Measurements from ENCODE around the gene OR6C75.
"Not testable (repeated sequence)": the region's sequence is repeated elsewhere in the genome, so short reads cannot be mapped to it uniquely, and the experiment has no call there.

Gene OR6C75

DNA sequence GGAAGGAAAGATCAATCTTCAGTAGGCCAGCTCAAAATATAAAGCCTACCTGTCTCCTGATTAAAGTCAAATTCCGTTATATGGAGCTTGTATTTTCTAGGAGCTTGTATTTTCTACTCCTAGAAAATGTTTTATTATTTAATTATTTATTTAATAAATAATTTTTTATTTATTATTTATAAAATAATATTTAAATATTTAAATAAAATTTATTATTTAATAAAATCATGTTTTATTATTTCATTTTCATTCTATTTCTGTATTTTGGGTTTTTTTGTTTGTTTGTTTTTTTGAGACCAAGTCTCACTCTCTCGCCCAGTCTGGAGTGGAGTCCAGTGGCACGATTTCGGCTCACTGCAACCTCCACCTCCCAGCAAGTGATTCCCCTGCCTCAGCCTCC is 9.7 kb downstream of the OR6C75 start:
- TF ChIP-seq, protein P1, sequence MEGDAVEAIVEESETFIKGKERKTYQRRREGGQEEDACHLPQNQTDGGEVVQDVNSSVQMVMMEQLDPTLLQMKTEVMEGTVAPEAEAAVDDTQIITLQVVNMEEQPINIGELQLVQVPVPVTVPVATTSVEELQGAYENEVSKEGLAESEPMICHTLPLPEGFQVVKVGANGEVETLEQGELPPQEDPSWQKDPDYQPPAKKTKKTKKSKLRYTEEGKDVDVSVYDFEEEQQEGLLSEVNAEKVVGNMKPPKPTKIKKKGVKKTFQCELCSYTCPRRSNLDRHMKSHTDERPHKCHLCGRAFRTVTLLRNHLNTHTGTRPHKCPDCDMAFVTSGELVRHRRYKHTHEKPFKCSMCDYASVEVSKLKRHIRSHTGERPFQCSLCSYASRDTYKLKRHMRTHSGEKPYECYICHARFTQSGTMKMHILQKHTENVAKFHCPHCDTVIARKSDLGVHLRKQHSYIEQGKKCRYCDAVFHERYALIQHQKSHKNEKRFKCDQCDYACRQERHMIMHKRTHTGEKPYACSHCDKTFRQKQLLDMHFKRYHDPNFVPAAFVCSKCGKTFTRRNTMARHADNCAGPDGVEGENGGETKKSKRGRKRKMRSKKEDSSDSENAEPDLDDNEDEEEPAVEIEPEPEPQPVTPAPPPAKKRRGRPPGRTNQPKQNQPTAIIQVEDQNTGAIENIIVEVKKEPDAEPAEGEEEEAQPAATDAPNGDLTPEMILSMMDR (IDR thresholded peaks at IDR 0.05; ENCODE audit: control insufficient read depth, insufficient read depth, low read depth, low read length, missing control alignments): no peak
- H3K4me3 ChIP-seq (ENCODE audit: control insufficient read depth, low read depth, low read length): no peak overlapping the region
- DNase-seq (ENCODE audit: low read depth): no peak

DNA sequence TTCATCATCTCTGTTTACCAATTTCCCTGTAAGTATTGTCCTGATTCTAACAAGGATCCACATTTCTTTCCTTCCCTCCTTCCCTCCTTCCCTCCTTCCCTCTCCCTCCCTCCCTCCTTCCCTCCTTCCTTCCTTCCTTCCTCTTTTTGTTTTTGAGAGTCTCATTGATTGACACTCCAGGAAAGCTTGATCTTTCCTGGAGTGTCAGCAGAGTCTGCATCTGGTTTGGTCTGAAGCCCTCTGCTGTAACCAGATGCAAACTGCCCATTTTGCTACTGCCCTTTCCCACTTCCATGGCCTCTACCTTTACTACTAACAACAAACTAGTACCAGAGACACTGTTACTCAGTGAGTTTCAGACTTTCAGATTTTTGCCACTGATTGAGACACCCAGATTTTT is 23.1 kb downstream of the OR6C75 start:
- no peak overlapping the region for H3K4me3 ChIP-seq (ENCODE audit: control insufficient read depth, low read depth, low read length)
- DNase-seq (ENCODE audit: low read depth): no peak
- TF ChIP-seq, protein P1 (IDR thresholded peaks at IDR 0.05; ENCODE audit: control insufficient read depth, insufficient read depth, low read depth, low read length, missing control alignments): no peak

DNA sequence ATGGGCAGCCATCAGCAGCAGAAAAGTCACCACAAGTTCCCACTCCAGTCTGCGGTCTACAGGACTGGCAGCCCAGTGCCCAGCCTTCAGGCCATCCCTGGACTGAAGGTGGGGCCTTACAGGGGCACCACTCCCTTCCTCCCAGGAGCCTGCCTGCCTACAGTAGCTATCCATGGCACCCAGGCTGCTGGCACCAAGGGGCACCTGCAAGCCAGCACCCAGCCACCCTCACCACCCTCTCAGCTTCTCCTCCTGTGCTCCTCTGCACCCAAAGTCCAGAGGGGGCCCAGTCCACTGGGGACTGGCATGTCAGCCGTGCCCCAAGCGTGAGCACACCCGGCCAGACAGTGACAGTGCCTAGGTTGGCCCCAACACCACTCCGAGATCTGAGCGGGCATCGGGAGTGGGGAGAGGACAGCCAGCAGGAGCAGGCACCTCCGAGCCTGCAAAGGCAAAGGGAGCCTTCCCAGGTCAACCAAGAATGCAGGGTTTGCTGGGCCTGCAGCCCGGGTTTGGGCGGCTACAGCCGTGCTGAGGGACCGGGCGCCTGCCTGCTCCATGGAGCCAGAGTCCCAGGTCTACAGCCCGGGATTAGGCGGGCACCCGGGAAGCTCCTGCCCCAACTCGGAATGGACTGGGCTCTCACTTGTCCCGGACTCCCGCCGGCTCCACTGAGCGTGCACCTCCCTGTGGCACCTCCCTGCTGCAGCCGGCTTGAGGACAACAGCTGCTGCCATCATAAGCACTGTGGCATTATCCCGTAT is 29.4 kb downstream of the OR6C75 start:
- no peak for DNase-seq (ENCODE audit: low read depth)
- TF ChIP-seq, protein P1 (IDR thresholded peaks at IDR 0.05; ENCODE audit: control insufficient read depth, insufficient read depth, low read depth, low read length, missing control alignments): no peak
- no peak overlapping the region for H3K4me3 ChIP-seq (ENCODE audit: control insufficient read depth, low read depth, low read length)

DNA sequence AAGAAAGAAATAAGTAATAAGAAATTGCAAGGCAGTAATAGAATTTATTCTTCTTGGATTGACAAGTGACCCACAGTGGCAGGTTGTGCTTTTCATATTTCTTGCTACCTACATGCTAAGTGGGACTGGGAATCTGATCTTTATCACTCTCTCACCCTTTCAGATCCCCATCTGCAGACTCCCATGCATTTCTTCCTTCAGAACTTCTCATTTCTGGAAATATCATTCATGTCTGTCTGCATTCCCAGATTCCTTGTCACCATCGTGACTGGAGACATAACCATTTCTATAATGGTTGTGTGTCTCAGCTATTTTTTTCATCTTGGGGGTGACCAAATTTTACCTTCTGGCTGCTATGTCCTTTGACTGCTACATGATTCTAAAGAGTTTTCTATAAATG is 33.6 kb downstream of the OR6C75 start:
- no peak overlapping the region for H3K4me3 ChIP-seq (ENCODE audit: control insufficient read depth, low read depth, low read length)
- DNase-seq (ENCODE audit: low read depth): no peak
- TF ChIP-seq, protein P1 (IDR thresholded peaks at IDR 0.05; ENCODE audit: control insufficient read depth, insufficient read depth, low read depth, low read length, missing control alignments): no peak

DNA sequence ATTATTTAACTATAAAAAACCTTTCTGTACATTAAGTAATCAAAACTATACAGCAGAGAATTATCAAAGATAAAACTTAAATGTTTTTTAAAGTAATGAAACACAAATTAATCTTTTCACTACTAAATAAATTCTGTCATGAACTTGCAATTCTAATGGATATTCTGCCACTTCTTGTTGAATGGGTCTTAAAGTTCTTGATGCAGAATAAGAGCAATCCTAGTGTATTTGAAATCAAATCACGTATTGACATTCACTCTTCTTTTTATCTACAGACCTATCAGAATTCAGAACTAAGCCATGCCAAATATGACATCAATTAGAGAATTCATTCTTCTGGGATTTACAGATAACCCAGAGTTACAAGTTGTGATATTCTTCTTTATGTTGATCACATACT is 37.5 kb downstream of the OR6C75 start, which contains the start of gene OR6C65:
Gene OR6C65 (plus strand): TSS at position 301 of the 400 bp plus-strand sequence. CDS start 0 bp downstream, at position 301.
- no peak within 1 kb of the TSS for H3K4me3 ChIP-seq (ENCODE audit: control insufficient read depth, low read depth, low read length)
- TF ChIP-seq, protein P1 (IDR thresholded peaks at IDR 0.05; ENCODE audit: control insufficient read depth, insufficient read depth, low read depth, low read length, missing control alignments): no peak
- no peak for DNase-seq (ENCODE audit: low read depth)

DNA sequence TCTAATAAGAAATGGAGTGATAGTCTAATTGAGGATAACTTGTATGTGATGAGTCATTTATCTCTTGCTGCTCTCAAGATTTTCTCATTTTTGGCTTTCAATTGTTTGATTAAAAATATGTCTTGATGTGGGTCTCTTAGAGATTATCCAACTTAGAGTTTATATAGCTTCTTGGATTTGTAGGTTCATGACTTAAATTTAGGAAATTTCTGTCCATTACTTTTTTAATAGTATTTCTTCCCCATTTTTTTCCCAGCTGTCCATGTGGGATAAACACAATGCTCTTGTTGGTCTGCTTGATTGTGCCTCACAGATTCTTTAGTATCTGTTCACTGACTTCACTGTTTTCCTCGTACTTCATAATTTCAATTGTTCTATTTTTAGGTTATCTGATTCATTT is 45.1 kb downstream of the OR6C75 start:
- no peak overlapping the region for H3K4me3 ChIP-seq (ENCODE audit: control insufficient read depth, low read depth, low read length)
- TF ChIP-seq, protein P1 (IDR thresholded peaks at IDR 0.05; ENCODE audit: control insufficient read depth, insufficient read depth, low read depth, low read length, missing control alignments): no peak
- no peak for DNase-seq (ENCODE audit: low read depth)

DNA sequence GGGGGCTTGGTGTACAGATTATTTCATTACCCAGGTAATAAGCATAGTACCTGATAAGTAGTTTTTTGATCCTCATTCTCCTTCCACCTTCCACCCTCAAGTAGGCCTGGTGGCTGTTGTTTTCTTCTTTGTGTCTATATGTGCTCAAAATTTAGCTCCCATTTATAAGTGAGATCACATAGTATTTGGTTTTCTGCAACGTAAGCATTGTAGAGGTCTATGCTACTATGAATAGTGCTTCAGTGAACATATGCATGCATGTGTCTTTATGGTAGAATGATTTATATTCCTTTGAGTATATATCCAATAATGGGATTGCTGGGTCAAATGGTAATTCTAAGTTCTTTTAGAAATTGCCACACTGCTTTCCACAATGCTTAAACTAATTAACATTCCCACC is 46.4 kb downstream of the OR6C75 start:
- DNase-seq (ENCODE audit: low read depth); H3K4me3 ChIP-seq (ENCODE audit: control insufficient read depth, low read depth, low read length): not testable (repeated sequence)

DNA sequence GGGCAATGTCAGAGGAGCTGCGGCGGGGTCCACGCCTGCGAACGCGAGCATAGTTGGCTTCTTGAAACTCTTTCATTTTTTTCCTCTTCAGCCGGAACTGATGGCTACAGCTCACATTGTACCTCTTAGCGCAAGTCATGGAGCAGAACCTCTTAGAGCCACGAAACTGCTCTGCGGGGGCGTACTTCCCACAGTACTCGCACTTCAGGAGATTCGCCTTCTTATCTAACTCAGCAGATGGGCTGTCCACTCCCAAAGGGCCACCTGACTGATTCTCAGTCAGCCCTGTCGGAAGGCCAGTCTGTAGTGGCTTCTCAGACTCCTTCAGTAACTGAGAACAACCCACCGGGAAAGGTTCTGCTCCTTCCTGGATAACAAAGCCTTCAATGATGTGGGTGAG is 49.4 kb downstream of the OR6C75 start:
- H3K4me3 ChIP-seq (ENCODE audit: control insufficient read depth, low read depth, low read length); DNase-seq (ENCODE audit: low read depth): not testable (repeated sequence)

DNA sequence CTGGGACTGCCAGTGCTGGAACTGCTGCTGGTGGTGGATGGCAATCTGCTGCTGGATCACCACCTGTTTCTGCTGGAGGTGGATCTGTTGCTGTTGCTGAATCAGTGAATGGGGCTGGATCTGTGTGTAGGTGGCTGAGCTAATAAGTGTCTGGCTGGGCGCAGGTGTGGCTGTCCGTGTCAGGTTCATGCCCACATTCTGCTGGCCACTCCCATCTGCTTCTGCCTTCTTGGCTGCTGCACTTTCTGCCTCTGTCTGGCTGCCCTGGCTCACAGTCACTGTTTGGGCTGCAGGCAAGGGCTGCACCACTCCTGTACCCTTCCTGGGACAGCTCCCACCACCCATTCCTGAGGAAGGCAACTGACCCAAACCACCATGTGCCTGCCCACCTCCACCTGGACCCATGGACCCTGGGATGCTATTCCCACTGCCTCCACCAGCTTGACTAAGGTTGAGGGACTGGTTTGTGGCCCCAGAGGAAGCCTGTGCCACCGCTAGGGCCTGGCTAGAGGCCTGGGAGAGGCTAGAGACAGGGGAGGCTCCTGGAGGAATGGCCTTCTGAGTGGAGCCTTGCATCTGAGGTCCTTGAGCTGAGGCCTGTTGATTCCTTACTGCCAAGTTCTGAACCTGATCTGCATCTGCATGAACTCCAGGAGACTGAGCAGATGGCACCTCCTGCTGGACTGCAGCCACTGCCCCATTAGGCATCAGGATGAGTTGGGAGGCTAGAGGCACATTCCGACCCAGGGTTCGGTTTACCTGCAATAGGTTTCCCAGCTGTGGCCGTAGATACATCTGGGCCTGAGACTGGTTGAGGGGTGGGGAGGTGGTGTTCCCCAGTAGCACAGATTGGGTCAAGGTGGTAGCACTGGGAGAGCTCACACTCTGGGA is 51.0 kb downstream of the OR6C75 start:
- not testable (repeated sequence) for DNase-seq (ENCODE audit: low read depth); H3K4me3 ChIP-seq (ENCODE audit: control insufficient read depth, low read depth, low read length)

DNA sequence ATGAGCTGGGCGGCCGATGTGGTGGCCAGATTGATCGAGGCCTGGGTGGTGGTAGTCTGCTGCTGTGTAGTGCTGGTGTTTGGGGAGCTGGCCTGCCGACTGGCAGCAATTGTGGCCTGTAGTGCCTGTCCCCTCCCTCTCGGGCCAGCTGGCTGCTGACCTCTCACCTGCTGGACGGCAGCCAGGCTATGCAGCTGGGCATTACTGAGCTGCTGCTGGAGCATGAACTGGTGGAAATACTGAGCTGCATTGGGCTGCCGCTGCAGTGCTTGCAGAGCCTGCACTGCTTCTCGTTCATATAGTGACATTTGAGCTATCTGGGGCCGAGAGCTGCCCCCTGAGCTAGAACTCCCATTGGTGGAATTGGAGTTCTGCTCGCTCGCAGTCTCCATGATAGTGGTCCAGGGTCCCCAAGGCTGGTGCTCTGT is 51.6 kb downstream of the OR6C75 start:
- not testable (repeated sequence) for DNase-seq (ENCODE audit: low read depth); H3K4me3 ChIP-seq (ENCODE audit: control insufficient read depth, low read depth, low read length)

Measured in AG09309 (cell line).